Neural crest cell (in vitro differentiated cells): ENCODE measurements around the gene PPBP. TPM values are rescaled to one million over a fixed set of nuclear protein-coding genes. Genes with fewer than 3 reads are reported as not detected.

Source experiments
- DNase-seq: peaks from one replicate; pipeline ENCODE4 v3.0.0; 2021; ENCODE audit warnings: low read depth, mixed read lengths, low spot score
- H3K27ac Mint-ChIP-seq: one replicate; pipeline ENCODE4 v1.8.0; 2021; ENCODE audit warnings: mild to moderate bottlenecking, mixed read lengths; ENCODE audit not compliant: unreplicated experiment
- H3K27me3 Mint-ChIP-seq: 2 replicates; pipeline ENCODE4 v1.8.0; 2021; ENCODE audit warnings: low read depth, mild to moderate bottlenecking, mixed read lengths
- H3K36me3 Mint-ChIP-seq: 2 replicates; pipeline ENCODE4 v1.8.0; 2021; ENCODE audit warnings: low read depth, mild to moderate bottlenecking, mixed read lengths
- H3K4me1 Mint-ChIP-seq: 2 replicates; pipeline ENCODE4 v1.8.0; 2021; ENCODE audit warnings: mixed read lengths
- H3K4me3 Mint-ChIP-seq: one replicate; pipeline ENCODE4 v1.8.0; 2021; ENCODE audit warnings: mild to moderate bottlenecking, mixed read lengths
- H3K9me3 Mint-ChIP-seq: 2 replicates; pipeline ENCODE4 v1.8.0; 2021; ENCODE audit warnings: mixed read lengths
- total RNA-seq: library from RNA; stranded (reverse); gene quantifications from 2 replicates; pipeline ENCODE4 v1.2.1, GENCODE V29; 2021
- TF ChIP-seq, protein P1 (sequence below): fragments of 200-600 bp; sonication (generic); conservative IDR thresholded peaks from 2 replicates; pipeline ENCODE4 v1.5.0; 2021; ENCODE audit warnings: antibody characterized with exemption, mild to moderate bottlenecking

The PPBP gene
- total RNA-seq, 1 donor from 2014 or later: not detected

DNA sequence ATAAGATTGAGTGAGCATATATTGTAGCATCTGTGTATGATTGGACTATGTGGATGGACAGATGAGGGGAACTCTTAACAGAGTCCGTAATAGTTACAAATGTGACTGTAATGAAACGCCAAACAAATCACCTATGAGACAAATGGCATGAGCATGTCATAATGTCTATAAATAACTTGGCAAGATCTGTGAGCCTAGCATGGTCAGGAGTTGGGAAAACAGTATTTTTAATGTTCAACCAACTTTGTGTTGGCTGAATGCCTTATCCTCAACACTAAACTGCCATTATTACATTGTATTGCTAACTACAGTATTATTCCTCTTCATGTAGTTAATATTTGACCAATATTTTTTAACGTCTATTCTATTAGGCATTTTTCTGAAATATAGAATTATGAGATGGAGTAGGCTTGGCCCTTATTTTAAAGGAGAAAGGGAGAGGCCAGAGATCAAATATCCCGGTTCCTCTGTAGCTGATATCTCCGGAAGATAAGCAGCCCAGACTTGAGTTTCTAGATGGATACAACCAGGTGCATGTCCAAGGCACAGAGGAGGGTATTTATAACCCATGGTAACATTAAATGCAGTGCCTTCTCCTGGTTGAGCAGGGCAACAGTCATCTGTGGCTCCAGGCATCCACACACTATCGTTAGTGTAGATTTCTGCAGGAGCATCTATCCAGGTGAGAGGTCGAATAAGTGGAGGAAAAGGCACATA is 38.8 kb downstream of the PPBP start:
- peaks cover 5% of the 10 kb centered on the region for H3K4me1 Mint-ChIP-seq

DNA sequence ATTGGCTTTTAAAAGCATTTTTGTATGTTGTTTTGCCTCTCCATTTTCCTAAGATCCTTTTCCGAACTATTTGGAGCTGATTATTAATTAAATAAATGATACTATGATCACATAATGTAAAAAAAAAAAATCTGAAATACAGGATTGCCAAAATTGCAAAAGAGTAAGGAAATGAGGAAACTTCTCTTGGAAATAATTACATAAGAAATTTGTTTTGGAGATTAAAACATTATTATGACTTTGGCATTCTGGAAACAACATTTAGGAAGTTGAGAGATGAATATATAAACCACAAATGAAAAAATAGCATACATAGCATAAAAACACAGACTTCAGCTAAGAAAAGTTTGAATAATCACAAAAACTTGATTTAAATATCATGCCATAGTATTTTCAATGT is 39.7 kb downstream of the PPBP start:
- no peak overlapping the region for H3K4me3 Mint-ChIP-seq
- peaks cover 10% of the 10 kb centered on the region for H3K4me1 Mint-ChIP-seq
- peaks cover 60% of the 10 kb centered on the region for H3K27me3 Mint-ChIP-seq
- H3K27ac Mint-ChIP-seq: no peak overlapping the region
- no peaks in the 10 kb centered on the region for H3K9me3 Mint-ChIP-seq
- TF ChIP-seq, protein P1, sequence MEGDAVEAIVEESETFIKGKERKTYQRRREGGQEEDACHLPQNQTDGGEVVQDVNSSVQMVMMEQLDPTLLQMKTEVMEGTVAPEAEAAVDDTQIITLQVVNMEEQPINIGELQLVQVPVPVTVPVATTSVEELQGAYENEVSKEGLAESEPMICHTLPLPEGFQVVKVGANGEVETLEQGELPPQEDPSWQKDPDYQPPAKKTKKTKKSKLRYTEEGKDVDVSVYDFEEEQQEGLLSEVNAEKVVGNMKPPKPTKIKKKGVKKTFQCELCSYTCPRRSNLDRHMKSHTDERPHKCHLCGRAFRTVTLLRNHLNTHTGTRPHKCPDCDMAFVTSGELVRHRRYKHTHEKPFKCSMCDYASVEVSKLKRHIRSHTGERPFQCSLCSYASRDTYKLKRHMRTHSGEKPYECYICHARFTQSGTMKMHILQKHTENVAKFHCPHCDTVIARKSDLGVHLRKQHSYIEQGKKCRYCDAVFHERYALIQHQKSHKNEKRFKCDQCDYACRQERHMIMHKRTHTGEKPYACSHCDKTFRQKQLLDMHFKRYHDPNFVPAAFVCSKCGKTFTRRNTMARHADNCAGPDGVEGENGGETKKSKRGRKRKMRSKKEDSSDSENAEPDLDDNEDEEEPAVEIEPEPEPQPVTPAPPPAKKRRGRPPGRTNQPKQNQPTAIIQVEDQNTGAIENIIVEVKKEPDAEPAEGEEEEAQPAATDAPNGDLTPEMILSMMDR: no peak
- no peaks in the 10 kb centered on the region for H3K36me3 Mint-ChIP-seq
- DNase-seq: no peak

More for the DNA sequence above, 38.8 kb downstream of the PPBP start:
- DNase-seq: no peak
- peaks cover under 1% of the 10 kb centered on the region for H3K36me3 Mint-ChIP-seq
- TF ChIP-seq, protein P1: no peak
- H3K27me3 Mint-ChIP-seq: peaks cover 54% of the 10 kb centered on the region
- peaks cover under 1% of the 10 kb centered on the region for H3K9me3 Mint-ChIP-seq
- no peak overlapping the region for H3K27ac Mint-ChIP-seq
- H3K4me3 Mint-ChIP-seq: no peak overlapping the region

DNA sequence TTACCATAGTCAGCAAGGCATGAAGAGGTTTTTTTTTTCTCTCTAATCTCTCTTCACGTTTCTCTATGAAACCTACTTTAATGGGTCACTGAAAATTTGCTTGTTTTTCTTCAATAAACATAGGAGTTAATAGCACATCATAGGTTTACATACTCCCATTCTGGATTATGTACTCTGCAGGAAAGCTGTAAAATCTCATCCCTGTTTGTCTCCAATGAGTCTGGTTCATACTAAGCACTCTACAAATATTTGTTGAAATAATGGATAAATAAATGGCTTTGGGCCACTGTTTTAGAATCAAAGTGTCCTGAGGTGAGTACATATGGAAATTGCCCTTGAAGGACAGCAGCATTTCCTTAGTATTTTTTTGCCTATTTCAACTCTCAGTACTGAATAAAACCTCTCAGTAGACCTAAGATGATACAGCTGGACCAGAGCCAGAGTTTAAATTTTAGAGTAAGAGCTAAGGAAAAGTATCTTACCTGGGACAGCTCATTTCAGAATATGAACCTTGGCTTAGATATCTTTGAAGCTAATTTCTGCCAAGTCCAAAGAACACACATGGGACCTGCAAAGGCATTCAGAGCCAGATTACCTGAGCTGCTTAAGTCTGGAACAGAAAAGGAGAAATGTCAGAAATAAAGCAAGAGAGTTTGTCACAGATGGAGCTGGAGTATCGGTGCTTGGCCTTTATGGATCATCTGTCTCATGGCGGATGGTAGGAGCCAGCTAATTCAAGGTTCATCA is 40.6 kb downstream of the PPBP start:
- Mint-ChIP-seq H3K4me3 (no peak overlapping the region), H3K27ac (no peak overlapping the region), H3K9me3 (no peaks in the 10 kb centered on the region), H3K36me3 (no peaks in the 10 kb centered on the region), H3K4me1 (peaks cover 10% of the 10 kb centered on the region), H3K27me3 (peaks cover 66% of the 10 kb centered on the region)
- TF ChIP-seq, protein P1: no peak
- DNase-seq: no peak

DNA sequence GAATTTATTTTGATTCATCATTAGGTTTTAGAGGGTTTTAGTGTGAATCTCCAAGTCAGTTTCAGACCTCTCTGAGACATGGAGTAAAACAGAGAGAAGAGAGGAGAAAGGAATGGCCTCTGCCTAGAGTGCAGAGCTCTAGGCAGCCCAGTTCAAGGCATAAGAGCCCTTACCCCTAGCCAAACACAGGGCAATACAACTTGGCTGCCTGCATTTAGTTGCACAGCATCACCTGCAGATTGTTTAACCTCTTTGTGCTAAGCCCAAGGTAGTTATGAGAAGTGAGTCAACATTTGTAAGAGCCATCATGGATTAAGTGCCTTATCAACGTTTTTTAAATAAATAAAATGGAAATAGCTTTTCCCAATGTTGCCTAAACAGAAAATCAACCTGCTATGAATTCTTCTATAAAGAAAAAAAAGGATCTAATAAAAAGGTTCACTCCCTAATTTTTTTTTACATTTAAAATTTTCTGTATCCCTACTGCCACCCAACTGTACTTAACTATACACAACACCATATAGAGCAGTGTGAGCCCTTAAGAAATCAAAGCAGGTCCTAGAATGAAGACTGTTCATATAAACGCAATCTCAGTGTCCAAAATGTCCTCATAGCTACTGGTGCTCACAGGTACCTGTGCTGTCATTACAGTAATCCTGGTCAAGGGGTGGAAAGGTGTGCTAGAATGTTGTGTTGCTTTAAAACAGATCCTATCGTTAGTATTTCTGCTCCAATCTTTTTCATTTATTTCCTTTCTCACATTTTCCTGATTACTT is 42.1 kb downstream of the PPBP start:
- no peak for DNase-seq

DNA sequence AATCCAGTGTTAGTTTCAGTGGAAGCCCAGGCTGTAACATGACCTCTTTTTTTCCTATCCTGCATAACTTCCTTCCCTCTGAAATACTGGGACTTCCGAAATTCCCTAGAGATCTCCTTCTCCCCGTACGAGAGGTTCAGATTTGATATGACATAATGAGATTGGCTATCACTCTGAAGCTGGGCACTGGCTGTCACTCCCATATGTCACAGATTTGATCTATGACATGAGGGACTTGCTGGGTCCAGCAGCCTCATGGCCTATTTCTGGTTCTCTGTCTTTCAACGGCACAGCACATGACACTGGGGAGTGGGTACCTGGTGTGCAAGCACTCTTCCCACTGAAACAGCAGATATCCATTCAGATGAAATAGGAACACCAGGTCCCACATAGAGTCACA is 42.9 kb downstream of the PPBP start:
- peaks cover 5% of the 10 kb centered on the region for H3K4me1 Mint-ChIP-seq
- no peak for DNase-seq
- H3K4me3 Mint-ChIP-seq: peak overlapping the region; percentile 71
- no peak overlapping the region for H3K27ac Mint-ChIP-seq
- TF ChIP-seq, protein P1: no peak
- peaks cover 88% of the 10 kb centered on the region for H3K27me3 Mint-ChIP-seq
- no peaks in the 10 kb centered on the region for H3K36me3 Mint-ChIP-seq
- no peaks in the 10 kb centered on the region for H3K9me3 Mint-ChIP-seq

More for the DNA sequence above, 42.1 kb downstream of the PPBP start:
- Mint-ChIP-seq H3K27me3 (peaks cover 81% of the 10 kb centered on the region), H3K36me3 (no peaks in the 10 kb centered on the region), H3K4me3 (peak overlapping the region; percentile 13), H3K9me3 (no peaks in the 10 kb centered on the region), H3K27ac (no peak overlapping the region), H3K4me1 (peaks cover 10% of the 10 kb centered on the region)
- TF ChIP-seq, protein P1: no peak
